ENCODE measurements around the gene ANAPC4.

ANAPC4 gene

DNA sequence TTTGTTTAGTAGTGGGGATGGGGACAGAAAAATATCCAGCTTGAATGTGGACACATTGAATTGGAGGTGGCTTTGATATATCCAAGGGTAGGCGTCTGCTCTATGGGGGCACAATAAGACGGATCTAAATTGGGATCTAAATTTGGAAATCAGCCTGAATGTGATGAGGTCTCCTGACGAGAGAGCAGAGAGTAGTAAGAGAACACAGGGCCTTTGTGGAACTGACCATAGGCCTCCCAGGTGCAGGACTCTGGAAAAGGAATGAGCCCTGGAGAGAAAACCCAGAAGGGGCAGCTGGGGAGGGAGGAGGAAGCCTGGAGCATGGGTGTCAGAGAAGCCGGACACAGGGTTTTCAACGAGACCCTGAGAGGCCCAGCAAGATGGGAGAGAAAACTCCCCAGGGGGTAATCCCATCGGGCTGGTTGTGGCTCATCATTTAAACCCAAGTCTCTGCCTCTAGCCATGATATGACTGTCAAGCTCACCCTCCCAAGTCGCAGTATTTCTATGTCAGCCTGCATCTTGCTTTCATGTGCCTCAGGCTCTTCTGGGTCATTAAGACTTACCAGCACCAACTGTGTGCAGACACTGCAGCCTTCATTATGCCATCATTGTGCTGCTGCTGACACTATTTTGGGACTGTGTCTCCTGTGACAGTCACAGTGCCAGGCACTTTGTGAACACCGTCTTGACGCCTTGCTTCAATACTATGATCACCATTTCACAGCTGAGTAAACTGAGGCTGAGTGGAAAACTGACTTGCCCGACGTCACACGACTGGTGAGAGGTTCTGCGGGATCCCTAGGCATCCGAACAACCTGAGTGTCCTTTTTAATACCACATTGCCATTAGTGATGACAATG, 57.1 kb downstream of the ANAPC4 start:
- DNase-seq (ENCODE audit: low read depth): no peak

- no peak for DNase-seq (ENCODE audit: low read depth)
Measured at GRCh38 chr4:25437926-25438325, 60.9 kb downstream of the ANAPC4 start.

DNA sequence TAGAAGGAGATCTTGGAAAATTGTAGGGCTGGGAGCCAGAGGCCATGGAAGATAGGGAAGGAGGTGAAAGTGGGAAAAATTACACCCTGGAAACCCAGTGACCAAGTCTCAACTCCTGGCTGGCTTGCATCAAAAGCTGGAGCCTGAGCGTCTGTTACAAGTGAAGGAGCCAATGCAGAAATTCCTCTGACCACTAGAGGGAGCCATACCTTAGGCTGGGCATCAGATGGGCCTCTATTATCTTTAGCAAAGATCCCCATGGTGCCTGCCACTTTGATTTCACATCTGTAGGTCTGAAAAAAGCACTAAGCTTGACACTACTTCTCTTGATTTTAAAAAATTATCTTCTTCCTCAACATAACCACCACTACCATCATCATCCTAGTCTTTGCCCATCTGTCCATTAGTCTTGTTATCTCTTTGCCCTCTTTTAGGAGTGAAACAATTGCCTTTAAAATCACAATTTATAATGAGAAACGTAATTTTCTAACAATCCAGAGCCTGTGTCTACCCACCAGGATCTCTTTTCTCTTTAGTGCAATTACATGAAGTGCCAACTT, 62.9 kb downstream of the ANAPC4 start:
- DNase-seq (ENCODE audit: low read depth): peak; percentile 52

GRCh38 chr4:25440478-25441030, 63.5 kb downstream of the ANAPC4 start:
- no peak for DNase-seq (ENCODE audit: low read depth)

GRCh38 chr4:25441519-25442117, 64.6 kb downstream of the ANAPC4 start:
- peak; percentile 16 for DNase-seq (ENCODE audit: low read depth)

DNA sequence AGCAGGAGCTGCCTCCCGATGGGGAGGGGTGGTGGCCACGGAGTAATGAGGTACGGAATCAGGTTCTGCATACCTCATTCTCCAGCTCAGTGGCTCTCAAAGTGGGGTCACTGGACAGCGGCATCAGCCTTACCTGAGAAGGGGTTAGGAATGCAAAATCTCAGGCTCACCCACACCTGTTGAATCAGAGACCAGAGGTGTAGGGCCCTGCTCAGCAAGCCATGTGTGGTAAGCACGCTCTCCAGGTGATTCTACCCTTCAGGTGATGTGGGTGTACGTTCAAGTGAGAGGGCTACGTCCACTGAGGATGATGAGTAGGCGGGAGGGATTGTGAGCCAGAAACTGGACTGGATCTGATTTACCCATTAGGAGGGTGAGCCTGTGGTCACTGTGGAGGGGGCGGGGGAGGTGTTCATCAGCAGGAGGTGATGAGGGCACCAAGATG, 65.8 kb downstream of the ANAPC4 start:
- DNase-seq (ENCODE audit: low read depth): no peak

DNA sequence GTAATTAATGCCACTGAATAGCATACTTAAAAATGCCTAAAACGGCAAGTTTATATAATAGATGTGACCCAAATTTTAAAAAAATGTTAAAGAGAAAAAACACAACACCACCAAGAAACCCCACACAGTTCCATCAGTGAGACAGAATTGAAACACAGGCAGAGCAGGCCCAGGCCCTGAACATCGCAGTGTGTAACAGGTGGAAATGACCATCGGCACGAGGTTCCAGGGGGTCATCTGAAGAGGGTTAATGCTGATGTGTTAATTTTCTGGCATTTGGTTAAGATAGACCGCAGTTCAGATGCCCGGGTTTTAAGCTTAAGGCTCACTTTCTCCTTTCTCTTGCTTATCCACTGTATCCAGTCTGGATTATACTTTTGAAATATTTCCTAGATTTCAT, 66.8 kb downstream of the ANAPC4 start:
- no peak for DNase-seq (ENCODE audit: low read depth)

GRCh38 chr4:25446611-25447010, 69.5 kb downstream of the ANAPC4 start:
- no peak for DNase-seq (ENCODE audit: low read depth)

- DNase-seq (ENCODE audit: low read depth): peak; percentile 34
Measured at GRCh38 chr4:25448379-25449109, 71.5 kb downstream of the ANAPC4 start.

- no peak for DNase-seq (ENCODE audit: low read depth)
Measured at GRCh38 chr4:25449270-25449669, 72.2 kb downstream of the ANAPC4 start.

DNA sequence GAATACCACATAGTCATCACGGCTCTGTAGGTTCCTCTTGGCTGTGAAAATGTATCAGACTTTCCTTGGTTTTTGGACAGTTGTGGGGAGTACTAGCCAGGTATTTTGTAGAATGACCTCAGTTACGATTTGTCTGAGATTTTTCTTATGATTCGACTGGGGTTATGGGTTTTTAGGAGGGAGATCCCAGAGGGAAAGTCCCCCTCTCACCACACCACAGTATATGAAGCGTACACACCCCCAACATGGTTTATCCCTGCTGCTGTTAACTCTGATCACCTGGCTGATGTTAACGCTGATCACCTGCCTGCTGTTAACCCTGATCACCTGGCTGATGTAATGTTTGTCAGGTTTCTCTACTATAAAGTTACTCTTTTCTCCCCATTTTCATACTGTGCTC, 72.6 kb downstream of the ANAPC4 start:
- no peak for DNase-seq (ENCODE audit: low read depth)

- no peak for DNase-seq (ENCODE audit: low read depth)
Measured at GRCh38 chr4:25450491-25450901, 73.4 kb downstream of the ANAPC4 start.

GRCh38 chr4:25451676-25452075, 74.6 kb downstream of the ANAPC4 start:
- no peak for DNase-seq (ENCODE audit: low read depth)

DNA sequence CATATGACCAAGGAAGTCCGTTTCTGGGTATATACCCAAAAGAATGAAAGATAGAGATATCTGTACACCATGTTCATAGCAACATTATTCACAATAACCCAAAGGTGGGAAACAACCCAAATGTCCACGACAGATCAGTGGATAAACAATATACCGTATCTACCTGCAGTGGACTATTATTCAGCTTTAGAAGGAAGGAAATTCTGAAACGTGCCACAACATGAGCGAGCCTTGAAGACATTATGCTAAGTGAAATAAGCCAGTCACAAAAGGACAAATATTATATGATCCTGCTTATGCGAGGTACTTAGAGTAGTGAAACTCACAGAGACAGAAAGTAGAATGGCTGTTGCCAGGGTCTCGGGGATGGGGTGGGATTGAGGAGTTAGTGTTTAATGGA, 75.0 kb downstream of the ANAPC4 start:
- no peak for DNase-seq (ENCODE audit: low read depth)

DNA sequence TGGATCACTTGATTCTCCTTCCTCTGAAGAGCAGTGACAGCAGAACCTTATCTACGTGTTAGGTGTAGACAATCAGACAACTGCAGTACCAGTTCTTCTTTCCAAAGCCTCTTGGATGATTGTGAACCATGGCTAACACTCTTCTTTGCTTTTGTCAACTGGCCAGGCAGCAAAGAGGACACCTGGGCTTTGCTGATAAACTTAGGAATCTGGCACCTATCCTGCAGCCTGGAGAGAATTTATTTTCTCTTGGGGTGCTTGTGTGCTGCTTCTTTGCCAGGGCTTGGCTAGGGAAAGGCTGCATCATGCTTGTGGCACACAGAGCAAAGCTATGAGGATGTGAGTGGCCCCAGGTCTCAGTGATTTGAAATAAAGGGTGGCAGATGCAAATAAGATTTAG, 77.4 kb downstream of the ANAPC4 start:
- DNase-seq (ENCODE audit: low read depth): no peak

- DNase-seq (ENCODE audit: low read depth): no peak
Measured at GRCh38 chr4:25457053-25457715, 80.1 kb downstream of the ANAPC4 start.

DNA sequence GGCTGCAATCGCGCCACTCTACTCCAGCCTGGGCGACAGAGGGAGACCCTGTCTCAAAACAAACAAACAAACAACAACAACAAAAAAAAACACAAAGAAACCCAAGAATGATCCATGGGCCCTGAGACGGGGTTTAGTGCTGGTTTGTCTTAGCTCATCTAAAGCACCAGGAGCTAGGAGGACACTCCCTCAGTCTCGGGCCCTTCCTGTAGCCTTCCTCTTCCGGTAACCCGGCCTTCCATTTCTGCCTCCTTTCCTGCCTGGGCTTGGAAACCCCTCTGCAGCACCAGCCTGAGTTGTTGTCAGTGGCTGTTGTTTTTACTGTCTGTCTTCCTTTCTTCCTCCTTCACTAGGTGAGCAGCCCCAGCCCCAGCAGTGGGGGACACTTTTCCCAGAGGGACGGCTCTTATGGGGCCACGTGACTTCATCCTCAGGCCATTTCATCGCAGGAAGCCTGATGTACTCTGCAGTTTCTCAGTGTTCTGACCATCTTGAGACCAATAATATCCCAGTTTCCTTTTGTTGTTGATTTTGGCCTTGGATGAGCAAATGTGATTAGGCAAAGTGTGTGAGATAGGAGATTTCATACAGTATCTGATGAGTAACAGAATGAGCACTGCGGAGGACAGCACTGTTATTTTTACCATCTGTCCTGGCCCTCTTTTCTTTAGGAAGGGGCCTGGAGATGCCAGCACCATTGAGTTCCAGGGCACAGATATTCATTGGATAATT, 90.1 kb downstream of the ANAPC4 start:
- DNase-seq (ENCODE audit: low read depth): no peak

GRCh38 chr4:25467843-25468242, 90.8 kb downstream of the ANAPC4 start:
- DNase-seq (ENCODE audit: low read depth): no peak

Data from fibroblast of gingiva (primary cell).